ENCODE results near the gene PCGF1.

PCGF1 gene

GRCh38 chr2:74507145-74507925 lies at the start of gene PCGF1:
Gene PCGF1, minus strand, starts transcription at chr2:74507695. Its CDS starts 27 bp downstream, at chr2:74507668.
- DNase-seq = peak; percentile 99

- no peak for DNase-seq
Measured at GRCh38 chr2:74556831-74557370, 49.4 kb upstream of the PCGF1 start.

GRCh38 chr2:74556159-74556558 lies 48.7 kb upstream of the PCGF1 start:
- no peak for DNase-seq

- no peak for DNase-seq
Measured at GRCh38 chr2:74555610-74556103, 48.2 kb upstream of the PCGF1 start.

- DNase-seq = peak; percentile 51
Measured at GRCh38 chr2:74554820-74555531, 47.5 kb upstream of the PCGF1 start.

- DNase-seq = peak; percentile 85
Measured at GRCh38 chr2:74553892-74554819, 46.7 kb upstream of the PCGF1 start, which contains the start of the genes DOK1 and LOXL3. Gene DOK1, plus strand, starts transcription at chr2:74554720. Its CDS starts 35 bp downstream, at chr2:74554755. Gene LOXL3, minus strand, starts transcription at chr2:74553942. Its CDS starts 1,308 bp downstream, at chr2:74552634.

GRCh38 chr2:74552914-74553811 lies 45.7 kb upstream of the PCGF1 start:
- DNase-seq = no peak

GRCh38 chr2:74551942-74552913 lies 44.7 kb upstream of the PCGF1 start:
- DNase-seq = no peak

- DNase-seq = no peak
Measured at GRCh38 chr2:74551530-74551929, 44.0 kb upstream of the PCGF1 start.

GRCh38 chr2:74550231-74550630 lies 42.7 kb upstream of the PCGF1 start:
- no peak for DNase-seq

- DNase-seq = peak; percentile 14
Measured at GRCh38 chr2:74548900-74549826, 41.7 kb upstream of the PCGF1 start.

- no peak for DNase-seq
Measured at GRCh38 chr2:74548285-74548899, 40.9 kb upstream of the PCGF1 start.

GRCh38 chr2:74546004-74546403 lies 38.5 kb upstream of the PCGF1 start:
- DNase-seq = no peak

- DNase-seq = no peak
Measured at GRCh38 chr2:74544634-74545033, 37.1 kb upstream of the PCGF1 start.

GRCh38 chr2:74542978-74543377 lies 35.5 kb upstream of the PCGF1 start:
- no peak for DNase-seq

GRCh38 chr2:74540291-74540690 lies 32.8 kb upstream of the PCGF1 start:
- no peak for DNase-seq

- DNase-seq = no peak
Measured at GRCh38 chr2:74538881-74539339, 31.4 kb upstream of the PCGF1 start.

- DNase-seq = no peak
Measured at GRCh38 chr2:74537140-74537539, 29.6 kb upstream of the PCGF1 start.
